Measurements from ENCODE around the gene NEMF. TPM values are rescaled to one million over a fixed set of nuclear protein-coding genes. Genes with fewer than 3 reads are reported as not detected.
"Not testable (repeated sequence)": the region's sequence is repeated elsewhere in the genome, so short reads cannot be mapped to it uniquely, and the experiment has no call there.

The NEMF gene, protein sequence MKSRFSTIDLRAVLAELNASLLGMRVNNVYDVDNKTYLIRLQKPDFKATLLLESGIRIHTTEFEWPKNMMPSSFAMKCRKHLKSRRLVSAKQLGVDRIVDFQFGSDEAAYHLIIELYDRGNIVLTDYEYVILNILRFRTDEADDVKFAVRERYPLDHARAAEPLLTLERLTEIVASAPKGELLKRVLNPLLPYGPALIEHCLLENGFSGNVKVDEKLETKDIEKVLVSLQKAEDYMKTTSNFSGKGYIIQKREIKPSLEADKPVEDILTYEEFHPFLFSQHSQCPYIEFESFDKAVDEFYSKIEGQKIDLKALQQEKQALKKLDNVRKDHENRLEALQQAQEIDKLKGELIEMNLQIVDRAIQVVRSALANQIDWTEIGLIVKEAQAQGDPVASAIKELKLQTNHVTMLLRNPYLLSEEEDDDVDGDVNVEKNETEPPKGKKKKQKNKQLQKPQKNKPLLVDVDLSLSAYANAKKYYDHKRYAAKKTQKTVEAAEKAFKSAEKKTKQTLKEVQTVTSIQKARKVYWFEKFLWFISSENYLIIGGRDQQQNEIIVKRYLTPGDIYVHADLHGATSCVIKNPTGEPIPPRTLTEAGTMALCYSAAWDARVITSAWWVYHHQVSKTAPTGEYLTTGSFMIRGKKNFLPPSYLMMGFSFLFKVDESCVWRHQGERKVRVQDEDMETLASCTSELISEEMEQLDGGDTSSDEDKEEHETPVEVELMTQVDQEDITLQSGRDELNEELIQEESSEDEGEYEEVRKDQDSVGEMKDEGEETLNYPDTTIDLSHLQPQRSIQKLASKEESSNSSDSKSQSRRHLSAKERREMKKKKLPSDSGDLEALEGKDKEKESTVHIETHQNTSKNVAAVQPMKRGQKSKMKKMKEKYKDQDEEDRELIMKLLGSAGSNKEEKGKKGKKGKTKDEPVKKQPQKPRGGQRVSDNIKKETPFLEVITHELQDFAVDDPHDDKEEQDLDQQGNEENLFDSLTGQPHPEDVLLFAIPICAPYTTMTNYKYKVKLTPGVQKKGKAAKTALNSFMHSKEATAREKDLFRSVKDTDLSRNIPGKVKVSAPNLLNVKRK
- total RNA-seq, result 36.1 and 41.3 TPM in 2 replicates

DNA sequence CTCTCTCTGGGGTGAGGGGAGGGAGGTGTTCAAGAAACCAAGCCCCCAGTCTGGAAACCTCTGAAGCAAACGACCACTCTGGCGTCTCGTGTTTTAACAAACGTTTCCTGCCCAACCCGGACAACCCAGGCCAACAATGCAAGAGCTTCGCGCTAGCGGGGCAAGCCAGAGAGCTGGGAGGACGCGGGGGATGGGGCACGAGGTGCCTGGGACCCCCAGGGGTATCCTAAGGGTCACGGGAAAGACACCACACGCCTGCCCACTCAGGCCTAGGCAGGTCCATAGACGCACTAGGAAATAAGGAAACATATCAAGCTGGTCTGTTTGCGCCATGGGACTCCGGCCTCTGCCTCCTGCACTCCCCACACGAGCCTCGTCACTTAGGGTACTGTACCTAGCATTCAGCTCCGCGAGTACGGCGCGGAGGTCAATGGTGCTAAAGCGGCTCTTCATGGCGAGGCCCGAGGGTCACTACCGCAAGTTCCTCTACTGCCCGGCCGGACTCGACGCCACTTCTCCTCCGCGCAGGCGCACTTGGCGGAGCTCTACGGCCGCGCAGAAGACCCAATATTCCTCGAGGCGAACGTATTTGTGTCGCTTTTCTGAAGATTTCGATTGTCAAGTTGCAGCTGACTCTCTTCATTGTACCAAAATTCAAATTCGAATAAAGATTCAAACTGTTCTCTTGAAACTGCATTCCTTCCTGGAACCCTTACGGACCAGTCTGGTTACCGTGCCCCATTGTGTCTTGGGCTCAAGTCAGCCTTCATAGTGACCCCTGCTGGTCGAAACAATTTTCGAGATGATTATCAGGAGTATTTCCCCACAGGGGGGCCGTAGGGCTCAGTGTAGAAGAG lies at the start of gene NEMF:
Gene NEMF, minus strand, starts transcription at position 488 of the 857 bp plus-strand sequence. Its CDS starts 35 bp downstream, at position 453.
- TF ChIP-seq, protein P1, sequence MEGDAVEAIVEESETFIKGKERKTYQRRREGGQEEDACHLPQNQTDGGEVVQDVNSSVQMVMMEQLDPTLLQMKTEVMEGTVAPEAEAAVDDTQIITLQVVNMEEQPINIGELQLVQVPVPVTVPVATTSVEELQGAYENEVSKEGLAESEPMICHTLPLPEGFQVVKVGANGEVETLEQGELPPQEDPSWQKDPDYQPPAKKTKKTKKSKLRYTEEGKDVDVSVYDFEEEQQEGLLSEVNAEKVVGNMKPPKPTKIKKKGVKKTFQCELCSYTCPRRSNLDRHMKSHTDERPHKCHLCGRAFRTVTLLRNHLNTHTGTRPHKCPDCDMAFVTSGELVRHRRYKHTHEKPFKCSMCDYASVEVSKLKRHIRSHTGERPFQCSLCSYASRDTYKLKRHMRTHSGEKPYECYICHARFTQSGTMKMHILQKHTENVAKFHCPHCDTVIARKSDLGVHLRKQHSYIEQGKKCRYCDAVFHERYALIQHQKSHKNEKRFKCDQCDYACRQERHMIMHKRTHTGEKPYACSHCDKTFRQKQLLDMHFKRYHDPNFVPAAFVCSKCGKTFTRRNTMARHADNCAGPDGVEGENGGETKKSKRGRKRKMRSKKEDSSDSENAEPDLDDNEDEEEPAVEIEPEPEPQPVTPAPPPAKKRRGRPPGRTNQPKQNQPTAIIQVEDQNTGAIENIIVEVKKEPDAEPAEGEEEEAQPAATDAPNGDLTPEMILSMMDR (conservative IDR thresholded peaks at IDR 0.05; ENCODE audit: low read depth, low read length), result peak; percentile 91
- peak; percentile 72 for DNase-seq (ENCODE audit: low read depth)

DNA sequence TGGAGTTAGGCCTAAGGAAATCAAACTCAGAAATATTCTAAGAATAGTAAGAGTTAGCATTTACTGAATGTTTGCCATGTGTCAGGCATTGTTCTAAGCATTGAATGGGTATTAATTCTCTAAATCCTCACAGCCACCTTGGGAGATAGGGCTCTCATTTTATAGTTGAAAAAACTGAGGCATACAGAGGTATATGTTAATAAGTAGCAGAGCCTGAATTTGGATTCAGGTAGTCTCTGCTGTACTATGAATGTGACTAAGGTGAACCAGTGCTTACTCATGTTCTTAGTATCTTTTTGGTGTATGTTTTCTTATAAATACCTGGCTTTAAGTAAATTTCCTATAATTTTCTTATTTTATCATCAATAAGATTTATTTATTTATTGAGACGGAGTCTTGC lies 48.4 kb upstream of the NEMF start:
- no peak for DNase-seq (ENCODE audit: low read depth)
- TF ChIP-seq, protein P1 (conservative IDR thresholded peaks at IDR 0.05; ENCODE audit: low read depth, low read length), result no peak

More for the DNA sequence above, at the start of gene NEMF:
- H3K4me3 ChIP-seq (ENCODE audit: low read depth, low read length), result peak within 1 kb of the TSS; percentile 95

DNA sequence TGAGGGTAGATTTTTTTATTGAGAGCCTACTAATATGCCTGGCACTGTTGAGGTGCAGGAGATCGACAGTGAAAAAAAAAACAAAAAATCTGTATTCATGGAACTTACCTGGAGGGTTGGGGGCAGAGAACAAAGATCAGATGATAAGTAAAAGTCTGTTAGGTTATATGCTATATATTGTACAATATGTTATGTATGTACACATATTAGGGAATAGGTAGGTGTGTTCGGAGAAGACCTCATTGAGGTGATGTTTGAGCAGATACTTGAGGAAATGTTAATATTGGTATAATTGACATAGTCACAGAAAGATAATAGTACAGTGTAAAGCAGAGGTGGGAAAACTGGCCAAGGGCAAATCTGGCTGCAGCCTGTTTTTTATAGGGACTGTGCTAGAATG lies 45.9 kb upstream of the NEMF start:
- no peak overlapping the region for H3K4me3 ChIP-seq (ENCODE audit: low read depth, low read length)
- TF ChIP-seq, protein P1 (conservative IDR thresholded peaks at IDR 0.05; ENCODE audit: low read depth, low read length), result no peak
- DNase-seq (ENCODE audit: low read depth), result no peak

More for the DNA sequence above, 48.4 kb upstream of the NEMF start:
- no peak overlapping the region for H3K4me3 ChIP-seq (ENCODE audit: low read depth, low read length)

DNA sequence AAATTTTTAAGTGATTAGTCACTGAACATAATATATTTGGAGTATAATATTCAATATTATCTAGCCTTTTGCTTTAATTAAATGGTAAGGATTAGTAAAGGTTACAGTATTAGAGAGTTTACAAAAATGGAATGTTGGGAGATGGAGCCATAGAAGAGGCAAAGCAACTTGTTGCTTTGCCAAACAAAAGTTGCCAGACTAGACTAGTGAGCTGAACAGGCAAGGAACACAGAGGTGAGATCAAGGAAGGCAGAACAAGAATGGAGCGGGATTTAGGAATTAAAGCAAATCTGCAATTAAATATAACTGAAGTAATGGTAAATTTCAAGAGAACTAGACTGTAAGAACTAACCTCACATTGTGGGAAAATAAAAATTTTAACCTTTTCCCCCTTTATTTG lies 45.4 kb upstream of the NEMF start:
- TF ChIP-seq, protein P1 (conservative IDR thresholded peaks at IDR 0.05; ENCODE audit: low read depth, low read length), result no peak
- no peak for DNase-seq (ENCODE audit: low read depth)
- H3K4me3 ChIP-seq (ENCODE audit: low read depth, low read length), result no peak overlapping the region

DNA sequence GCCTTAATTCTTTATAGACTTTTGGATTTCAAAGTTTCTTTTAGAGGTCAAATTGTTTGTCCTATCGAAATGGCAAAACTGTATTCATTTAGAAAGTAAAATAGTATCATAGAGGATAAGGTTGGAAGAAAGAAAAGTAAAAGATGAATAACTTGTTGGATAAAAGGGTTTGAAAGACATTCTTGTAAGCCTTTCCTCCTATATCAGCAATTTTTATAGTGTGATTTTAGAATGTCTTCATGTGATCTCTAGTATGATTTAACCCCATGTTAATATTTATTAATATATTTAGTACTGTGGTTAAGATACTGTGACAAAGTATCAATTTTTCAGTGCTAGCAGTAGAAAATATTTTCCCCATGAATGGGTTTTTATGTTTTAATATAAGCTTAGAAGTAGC lies 44.8 kb upstream of the NEMF start:
- H3K4me3 ChIP-seq (ENCODE audit: low read depth, low read length), result peak overlapping the region; percentile 93
- no peak for DNase-seq (ENCODE audit: low read depth)
- TF ChIP-seq, protein P1 (conservative IDR thresholded peaks at IDR 0.05; ENCODE audit: low read depth, low read length), result no peak

DNA sequence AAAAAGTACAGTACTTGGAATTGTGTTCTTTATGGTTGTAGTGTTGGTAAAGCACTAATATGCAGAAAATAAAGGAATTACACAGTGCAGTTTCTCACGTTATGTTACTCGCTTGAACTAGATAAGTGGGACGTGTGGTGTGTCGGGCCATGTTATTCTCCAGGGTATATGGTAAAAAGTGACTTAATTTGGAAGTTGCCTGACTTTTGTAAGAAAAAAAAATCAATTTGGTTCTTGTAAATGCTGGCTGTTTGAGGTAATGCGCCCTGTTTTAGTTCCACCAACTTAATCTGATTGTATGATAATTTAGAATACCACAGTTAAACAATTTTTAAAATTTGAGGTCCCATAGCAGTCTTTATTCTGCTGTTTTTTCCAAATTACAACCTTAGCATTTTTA lies 44.4 kb upstream of the NEMF start:
- H3K4me3 ChIP-seq (ENCODE audit: low read depth, low read length), result peak overlapping the region; percentile 93
- no peak for DNase-seq (ENCODE audit: low read depth)
- TF ChIP-seq, protein P1 (conservative IDR thresholded peaks at IDR 0.05; ENCODE audit: low read depth, low read length), result no peak

DNA sequence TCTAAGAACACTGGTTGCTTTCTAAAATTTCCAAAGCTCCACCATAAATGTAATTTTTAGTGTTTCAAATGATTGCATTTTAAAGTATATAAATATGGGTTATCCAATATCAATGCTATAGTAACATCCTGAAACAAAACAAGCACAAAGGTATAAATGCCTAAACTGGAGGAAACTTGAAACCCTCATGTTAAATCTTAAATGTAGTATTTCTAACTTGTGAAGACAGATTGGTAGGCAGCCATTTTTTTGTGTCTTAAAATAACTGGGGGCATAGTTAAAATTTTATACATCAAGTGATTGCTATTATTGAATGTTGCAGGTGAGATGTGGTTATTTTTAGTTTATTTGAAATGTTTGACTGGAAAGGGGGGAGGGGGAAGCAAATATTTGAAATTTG lies 43.7 kb upstream of the NEMF start:
- not testable (repeated sequence) for DNase-seq (ENCODE audit: low read depth)
- peak overlapping the region; percentile 93 for H3K4me3 ChIP-seq (ENCODE audit: low read depth, low read length)
